IMR-90 (cell line): ENCODE data around the gene NT5C1A.

Experiments
- CTCF ChIP-seq: conservative IDR thresholded peaks from 2 replicates; pipeline ENCODE4 v1.5.1; 2012; ENCODE audit warnings: mild to moderate bottlenecking, low read depth, low read length, improper control_type of control experiment
- FOS ChIP-seq: fragments of 150-350 bp; IDR thresholded peaks from 2 replicates; pipeline ENCODE4 v1.6.1; 2016; ENCODE audit warnings: low read depth, low read length
- MXI1 ChIP-seq: IDR thresholded peaks from 2 replicates; pipeline ENCODE4 v1.6.1; 2012; ENCODE audit warnings: low read depth, mild to moderate bottlenecking, low read length, moderate library complexity, borderline replicate concordance
- NFE2L2 ChIP-seq: fragments of 150-350 bp; IDR thresholded peaks from 2 replicates; pipeline ENCODE4 v1.6.1; 2016; ENCODE audit warnings: low read depth, mild to moderate bottlenecking, low read length
- POLR2A ChIP-seq: IDR thresholded peaks from 2 replicates; pipeline ENCODE4 v1.6.1; 2012; ENCODE audit warnings: mild to moderate bottlenecking, low read depth, low read length
- RAD21 ChIP-seq: IDR thresholded peaks from 2 replicates; pipeline ENCODE4 v1.6.1; 2012; ENCODE audit warnings: low read length, improper control_type of control experiment
- RCOR1 ChIP-seq: IDR thresholded peaks from 2 replicates; pipeline ENCODE4 v1.6.1; 2012; ENCODE audit warnings: mild to moderate bottlenecking, low read length, improper control_type of control experiment; ENCODE audit not compliant: insufficient replicate concordance
- RFX5 ChIP-seq: IDR thresholded peaks from 2 replicates; pipeline ENCODE4 v1.8.0; 2012; ENCODE audit warnings: low read depth, mild to moderate bottlenecking, low read length, moderate library complexity
- SMC3 ChIP-seq: fragments of 150-350 bp; IDR thresholded peaks from 2 replicates; pipeline ENCODE4 v1.6.1; 2016; ENCODE audit warnings: low read depth, mild to moderate bottlenecking, antibody characterized with exemption, low read length, moderate library complexity

- TF ChIP-seq MXI1 (no peak), SMC3 (no peak), RAD21 (no peak), CTCF (no peak), RCOR1 (no peak), POLR2A (no peak), RFX5 (no peak), FOS (no peak), NFE2L2 (no peak)
Measured at GRCh38 chr1:39698568-39698967, 26.7 kb upstream of the NT5C1A start.
